ENCODE results near the gene LRRN3. TPM values are rescaled to one million over a fixed set of nuclear protein-coding genes. Genes with fewer than 3 reads are reported as not detected.
A peak's percentile ranks its signal among the peaks of the same experiment; 100 is the strongest.

LRRN3 gene
- total and polyA plus RNA-seq, 4 donors = 0.42 to 13.7 (median 2.9) TPM

- TF ChIP-seq, protein P1, sequence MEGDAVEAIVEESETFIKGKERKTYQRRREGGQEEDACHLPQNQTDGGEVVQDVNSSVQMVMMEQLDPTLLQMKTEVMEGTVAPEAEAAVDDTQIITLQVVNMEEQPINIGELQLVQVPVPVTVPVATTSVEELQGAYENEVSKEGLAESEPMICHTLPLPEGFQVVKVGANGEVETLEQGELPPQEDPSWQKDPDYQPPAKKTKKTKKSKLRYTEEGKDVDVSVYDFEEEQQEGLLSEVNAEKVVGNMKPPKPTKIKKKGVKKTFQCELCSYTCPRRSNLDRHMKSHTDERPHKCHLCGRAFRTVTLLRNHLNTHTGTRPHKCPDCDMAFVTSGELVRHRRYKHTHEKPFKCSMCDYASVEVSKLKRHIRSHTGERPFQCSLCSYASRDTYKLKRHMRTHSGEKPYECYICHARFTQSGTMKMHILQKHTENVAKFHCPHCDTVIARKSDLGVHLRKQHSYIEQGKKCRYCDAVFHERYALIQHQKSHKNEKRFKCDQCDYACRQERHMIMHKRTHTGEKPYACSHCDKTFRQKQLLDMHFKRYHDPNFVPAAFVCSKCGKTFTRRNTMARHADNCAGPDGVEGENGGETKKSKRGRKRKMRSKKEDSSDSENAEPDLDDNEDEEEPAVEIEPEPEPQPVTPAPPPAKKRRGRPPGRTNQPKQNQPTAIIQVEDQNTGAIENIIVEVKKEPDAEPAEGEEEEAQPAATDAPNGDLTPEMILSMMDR (IDR thresholded peaks at IDR 0.05; ENCODE audit: control extremely low read depth, extremely low read depth) = no peak
- Histone ChIP-seq H3K27ac (ENCODE audit: low read depth in 1 of 2, low read length in 1 of 2) (no peak overlapping the region), H3K4me3 (no peak overlapping the region), H3K36me3 (ENCODE audit: control insufficient read depth in 4 of 4, insufficient read depth in 4 of 4, low read length in 4 of 4) (no peaks in the 10 kb centered on the region), H3K9me3 (ENCODE audit: control insufficient read depth in 4 of 4, insufficient read depth in 3 of 4, low read length in 3 of 4) (no peaks in the 10 kb centered on the region), H3K27me3 (ENCODE audit: control insufficient read depth in 3 of 3, insufficient read depth in 3 of 3, low read length in 2 of 3) (no peaks in the 10 kb centered on the region), H3K4me1 (ENCODE audit: control insufficient read depth in 5 of 5, insufficient read depth in 5 of 5, low read length in 5 of 5) (peaks cover 0 to 20% (median 0%) of the 10 kb centered on the region in 5 donors), H3K9ac (ENCODE audit: insufficient read depth in 1 of 2, low read length in 2 of 2) (no peak overlapping the region)
- peak in 1 of 3 donors; percentile 27 for DNase-seq
- WGBS, 2 donors = 72 to 80% methylated on average over 2 of the region's 2 CpGs
- ATAC-seq (ENCODE audit: insufficient read depth, low FRiP score) = no peak
Observed at GRCh38 chr7:111053035-111053434, 37.9 kb upstream of the LRRN3 start.

DNA sequence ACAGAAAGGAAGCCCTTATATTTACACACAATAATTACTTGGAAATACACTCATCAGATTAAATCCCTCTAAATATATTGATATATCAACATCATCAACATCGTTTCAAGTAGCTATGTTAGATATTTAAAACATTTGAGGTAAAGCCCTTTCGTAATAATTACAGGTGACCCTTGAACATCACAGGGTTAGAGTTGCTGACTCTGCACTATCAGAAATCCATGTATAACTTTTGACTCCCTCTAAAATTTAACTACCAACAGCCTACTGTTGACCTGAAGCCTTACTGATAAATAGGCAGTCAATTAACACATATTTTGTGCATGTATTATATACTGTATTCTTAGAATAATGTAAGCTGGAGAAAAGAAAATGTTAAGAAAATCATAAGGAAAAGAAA is 34.6 kb upstream of the LRRN3 start:
- Histone ChIP-seq H3K4me3 (no peak overlapping the region), H3K36me3 (ENCODE audit: control insufficient read depth in 4 of 4, insufficient read depth in 4 of 4, low read length in 4 of 4) (no peaks in the 10 kb centered on the region), H3K4me1 (ENCODE audit: control insufficient read depth in 5 of 5, insufficient read depth in 5 of 5, low read length in 5 of 5) (peaks cover 0 to 7% (median 0%) of the 10 kb centered on the region in 5 donors), H3K9me3 (ENCODE audit: control insufficient read depth in 4 of 4, insufficient read depth in 3 of 4, low read length in 3 of 4) (no peaks in the 10 kb centered on the region), H3K27ac (ENCODE audit: low read depth in 1 of 2, low read length in 1 of 2) (no peak overlapping the region), H3K27me3 (ENCODE audit: control insufficient read depth in 3 of 3, insufficient read depth in 3 of 3, low read length in 2 of 3) (no peaks in the 10 kb centered on the region), H3K9ac (ENCODE audit: insufficient read depth in 1 of 2, low read length in 2 of 2) (no peak overlapping the region)
- TF ChIP-seq, protein P1 (IDR thresholded peaks at IDR 0.05; ENCODE audit: control extremely low read depth, extremely low read depth) = no peak
- ATAC-seq (ENCODE audit: insufficient read depth, low FRiP score) = no peak
- 90 to 91% methylated on average over 2 of the region's 2 CpGs for WGBS, 2 donors
- no peak for DNase-seq

- Histone ChIP-seq H3K9ac (ENCODE audit: insufficient read depth in 1 of 2, low read length in 2 of 2) (no peak overlapping the region), H3K9me3 (ENCODE audit: control insufficient read depth in 4 of 4, insufficient read depth in 3 of 4, low read length in 3 of 4) (no peaks in the 10 kb centered on the region), H3K4me1 (ENCODE audit: control insufficient read depth in 5 of 5, insufficient read depth in 5 of 5, low read length in 5 of 5) (peaks cover 0 to 7% (median 0%) of the 10 kb centered on the region in 5 donors), H3K27me3 (ENCODE audit: control insufficient read depth in 3 of 3, insufficient read depth in 3 of 3, low read length in 2 of 3) (no peaks in the 10 kb centered on the region), H3K36me3 (ENCODE audit: control insufficient read depth in 4 of 4, insufficient read depth in 4 of 4, low read length in 4 of 4) (no peaks in the 10 kb centered on the region), H3K27ac (ENCODE audit: low read depth in 1 of 2, low read length in 1 of 2) (no peak overlapping the region), H3K4me3 (no peak overlapping the region)
- ATAC-seq (ENCODE audit: insufficient read depth, low FRiP score) (no peak), DNase-seq (no peak)
- TF ChIP-seq, protein P1 (IDR thresholded peaks at IDR 0.05; ENCODE audit: control extremely low read depth, extremely low read depth) = no peak
- WGBS, 2 donors = 93 to 94% methylated on average over 4 of the region's 4 CpGs
Observed at GRCh38 chr7:111057066-111057465, 33.9 kb upstream of the LRRN3 start.

DNA sequence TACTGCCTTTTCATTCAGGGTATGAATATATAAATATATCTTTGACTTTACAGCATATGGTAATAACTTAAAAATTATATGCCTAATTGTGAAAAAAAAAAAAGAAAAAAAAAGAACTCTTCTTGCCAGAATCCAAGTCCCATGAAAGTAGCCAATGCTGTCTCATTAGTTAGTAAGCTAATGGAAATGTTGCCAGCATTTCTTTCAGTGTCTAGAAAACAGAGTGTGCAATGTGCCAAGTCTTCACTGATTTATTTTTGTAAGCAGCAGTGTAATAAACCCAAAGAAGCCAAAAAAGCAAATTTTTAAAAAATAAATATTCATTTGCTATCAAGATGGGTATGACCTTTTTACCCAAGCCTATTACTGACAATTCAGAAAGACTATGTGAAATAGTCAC is 31.1 kb upstream of the LRRN3 start:
- TF ChIP-seq, protein P1 (IDR thresholded peaks at IDR 0.05; ENCODE audit: control extremely low read depth, extremely low read depth) = no peak
- H3K27me3 ChIP-seq (ENCODE audit: control insufficient read depth in 3 of 3, insufficient read depth in 3 of 3, low read length in 2 of 3) = no peaks in the 10 kb centered on the region
- DNase-seq (peak in 2 of 3 donors; percentile 53 to 73), ATAC-seq (ENCODE audit: insufficient read depth, low FRiP score) (no peak)
- no peak overlapping the region for H3K4me3 ChIP-seq
- peaks cover 0 to 7% (median 2%) of the 10 kb centered on the region in 4 donors for H3K9me3 ChIP-seq (ENCODE audit: control insufficient read depth in 4 of 4, insufficient read depth in 3 of 4, low read length in 3 of 4)
- no peak overlapping the region for H3K27ac ChIP-seq (ENCODE audit: low read depth in 1 of 2, low read length in 1 of 2)
- no peaks in the 10 kb centered on the region for H3K4me1 ChIP-seq (ENCODE audit: control insufficient read depth in 5 of 5, insufficient read depth in 5 of 5, low read length in 5 of 5)
- no peak overlapping the region for H3K9ac ChIP-seq (ENCODE audit: insufficient read depth in 1 of 2, low read length in 2 of 2)
- no peaks in the 10 kb centered on the region for H3K36me3 ChIP-seq (ENCODE audit: control insufficient read depth in 4 of 4, insufficient read depth in 4 of 4, low read length in 4 of 4)
